NOMO-1 treated with dmso at 0.1 percent for 144 hours (cell line): ENCODE results near the gene INPP4A.
"Not testable (repeated sequence)": the region's sequence is repeated elsewhere in the genome, so short reads cannot be mapped to it uniquely, and the experiment has no call there.

Experiments used
- DNase-seq: peaks from one replicate; lab custom pipeline; 2025; ENCODE audit not compliant: unreplicated experiment; lab: John Stamatoyannopoulos, UW

Gene INPP4A

DNA sequence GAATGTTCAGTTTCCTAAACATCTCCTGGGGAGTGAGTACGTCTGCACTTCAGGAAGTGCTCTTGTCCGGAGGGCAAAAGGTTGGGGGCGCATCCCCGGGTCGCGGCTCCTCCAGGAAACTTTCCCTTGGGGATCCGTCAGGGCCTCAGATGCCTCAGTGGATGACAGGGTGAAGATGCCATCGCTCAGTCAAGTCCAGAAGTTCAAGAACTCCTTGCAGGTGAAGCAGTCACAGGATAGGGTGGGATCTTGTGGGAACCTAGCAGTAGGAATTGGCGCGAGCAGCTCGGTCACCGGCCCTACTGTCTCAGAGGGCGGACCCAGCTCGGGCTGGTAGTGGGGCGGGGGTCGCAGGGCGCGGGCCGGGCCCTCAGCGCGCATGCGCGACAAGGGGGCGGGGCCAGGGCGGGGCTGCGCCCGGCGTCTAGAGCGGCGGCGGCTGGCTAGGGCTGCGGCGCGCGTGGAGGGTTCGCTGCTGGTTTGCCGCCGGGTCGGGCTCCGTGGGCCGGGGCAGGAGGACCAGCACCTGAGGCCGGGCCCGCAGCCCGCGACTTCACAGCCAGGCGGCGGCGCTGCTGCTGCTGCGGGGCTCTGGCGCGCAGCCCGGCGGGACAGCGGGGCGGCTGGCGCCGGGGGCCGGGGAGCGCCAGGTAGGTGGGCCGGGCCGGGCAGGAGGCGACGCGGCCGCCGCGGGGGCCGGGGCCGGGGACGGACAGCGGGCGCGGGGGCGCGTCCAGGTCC is at the start of gene INPP4A:
Gene INPP4A, plus strand, starts transcription at position 423 of the 741 bp plus-strand sequence. CDS start 75,191 bp downstream, outside the sequence.
- DNase-seq = peak; percentile 33

DNA sequence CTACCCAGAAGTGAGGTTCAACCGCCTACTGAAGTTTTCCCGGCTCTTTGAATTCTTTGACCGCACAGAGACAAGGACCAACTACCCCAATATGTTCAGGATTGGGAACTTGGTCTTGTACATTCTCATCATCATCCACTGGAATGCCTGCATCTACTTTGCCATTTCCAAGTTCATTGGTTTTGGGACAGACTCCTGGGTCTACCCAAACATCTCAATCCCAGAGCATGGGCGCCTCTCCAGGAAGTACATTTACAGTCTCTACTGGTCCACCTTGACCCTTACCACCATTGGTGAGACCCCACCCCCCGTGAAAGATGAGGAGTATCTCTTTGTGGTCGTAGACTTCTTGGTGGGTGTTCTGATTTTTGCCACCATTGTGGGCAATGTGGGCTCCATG is 48.7 kb upstream of the INPP4A start:
- no peak for DNase-seq

DNA sequence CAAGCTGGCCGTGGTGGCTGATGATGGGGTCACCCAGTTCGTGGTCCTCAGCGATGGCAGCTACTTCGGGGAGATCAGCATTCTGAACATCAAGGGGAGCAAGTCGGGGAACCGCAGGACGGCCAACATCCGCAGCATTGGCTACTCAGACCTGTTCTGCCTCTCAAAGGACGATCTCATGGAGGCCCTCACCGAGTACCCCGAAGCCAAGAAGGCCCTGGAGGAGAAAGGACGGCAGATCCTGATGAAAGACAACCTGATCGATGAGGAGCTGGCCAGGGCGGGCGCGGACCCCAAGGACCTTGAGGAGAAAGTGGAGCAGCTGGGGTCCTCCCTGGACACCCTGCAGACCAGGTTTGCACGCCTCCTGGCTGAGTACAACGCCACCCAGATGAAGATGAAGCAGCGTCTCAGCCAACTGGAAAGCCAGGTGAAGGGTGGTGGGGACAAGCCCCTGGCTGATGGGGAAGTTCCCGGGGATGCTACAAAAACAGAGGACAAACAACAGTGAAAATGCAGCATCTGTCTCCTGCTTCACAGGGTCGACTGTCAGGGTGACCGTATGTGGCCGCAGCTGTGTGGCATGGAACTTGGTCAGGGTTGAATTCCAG is 47.8 kb upstream of the INPP4A start:
- DNase-seq = no peak

DNA sequence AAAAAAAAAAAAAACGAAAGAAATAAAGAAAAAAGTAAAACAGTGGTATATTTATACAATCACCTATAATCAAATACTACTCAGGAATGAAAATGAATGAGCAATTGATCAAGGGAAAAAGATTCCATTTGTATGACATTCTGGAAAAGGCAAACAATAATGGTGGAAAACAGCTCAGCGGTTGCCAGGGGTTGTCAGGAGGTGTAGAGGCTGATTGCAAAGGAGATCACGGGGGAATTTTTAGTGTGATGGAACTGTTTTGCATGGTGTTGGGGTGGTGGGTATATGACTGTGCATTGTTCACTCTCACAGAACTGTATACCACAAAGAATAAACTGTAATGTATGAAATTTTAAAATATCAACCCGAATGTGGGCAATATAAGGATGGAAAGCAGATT is 45.5 kb upstream of the INPP4A start:
- no peak for DNase-seq

DNA sequence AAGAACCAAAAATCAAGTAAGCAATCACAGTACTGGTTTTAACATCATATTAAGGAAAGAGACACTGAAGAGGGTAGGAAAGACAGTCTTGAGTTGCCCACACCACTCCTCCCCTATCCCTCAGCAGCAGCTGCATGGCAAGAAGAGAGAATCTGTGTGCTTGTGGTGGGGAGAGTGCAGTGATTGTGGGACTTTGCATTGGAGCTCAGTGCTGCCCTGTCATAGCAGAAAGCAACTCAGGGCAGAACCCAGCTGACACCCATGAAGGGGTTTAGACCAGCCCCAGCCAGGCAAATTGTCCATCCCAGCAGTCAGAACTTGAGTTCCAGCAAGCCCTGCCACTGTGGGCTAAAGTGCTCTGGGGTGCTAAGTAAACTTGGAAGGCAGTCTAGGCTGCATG is 40.8 kb upstream of the INPP4A start:
- DNase-seq = no peak

DNA sequence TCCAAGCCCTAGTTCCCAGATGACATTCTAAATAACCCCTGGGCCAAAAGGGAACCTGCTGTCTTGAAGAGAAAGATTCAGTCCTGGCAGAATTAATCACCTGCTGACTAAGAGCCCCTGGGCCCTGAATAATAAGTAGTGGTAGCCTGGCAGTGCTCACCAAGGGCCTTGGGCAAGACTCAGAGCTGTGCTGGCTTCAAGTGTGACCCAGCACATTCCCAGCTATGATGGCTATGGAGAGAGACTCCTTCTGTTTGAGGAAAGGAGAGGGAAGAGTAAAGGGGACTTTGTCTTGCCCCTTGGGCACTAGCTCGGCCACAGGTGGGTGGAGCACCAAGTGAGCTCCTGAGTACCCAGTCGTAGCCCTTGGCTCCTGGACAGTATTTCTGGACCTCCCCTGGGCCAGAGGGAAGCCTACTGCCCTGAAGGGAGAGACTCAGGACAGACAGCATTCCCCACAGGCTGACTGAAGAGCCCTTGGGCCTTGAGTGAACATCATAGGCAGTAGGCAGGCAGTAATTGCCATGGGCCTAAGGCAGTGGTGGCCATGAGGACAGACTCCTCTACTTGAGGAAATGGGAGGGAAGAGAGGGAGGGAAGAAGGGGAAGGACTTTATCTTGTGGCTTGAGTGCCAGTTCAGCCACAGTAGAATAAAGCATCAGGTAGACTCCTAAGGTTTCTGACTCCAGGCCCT is 40.0 kb upstream of the INPP4A start:
- no peak for DNase-seq

DNA sequence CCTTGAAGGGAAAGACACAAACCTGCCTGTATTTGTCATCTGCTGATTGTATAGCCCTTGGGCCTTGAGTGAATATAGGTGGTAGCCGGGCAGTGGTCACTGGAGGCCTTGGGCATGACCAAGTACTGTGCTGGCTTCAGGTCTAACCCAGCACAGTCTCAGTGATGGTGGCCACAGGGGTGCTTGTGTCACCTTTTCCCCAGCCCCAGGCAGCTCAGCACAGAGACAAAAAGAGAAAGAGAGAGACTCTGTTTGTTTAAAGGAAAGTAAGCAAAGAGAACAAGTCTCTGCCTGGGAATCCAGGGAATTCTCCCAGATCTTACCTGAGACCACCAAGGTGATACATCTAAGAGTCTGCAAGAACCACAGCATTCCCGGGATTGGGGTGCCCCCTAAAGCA is 39.4 kb upstream of the INPP4A start:
- DNase-seq = no peak

DNA sequence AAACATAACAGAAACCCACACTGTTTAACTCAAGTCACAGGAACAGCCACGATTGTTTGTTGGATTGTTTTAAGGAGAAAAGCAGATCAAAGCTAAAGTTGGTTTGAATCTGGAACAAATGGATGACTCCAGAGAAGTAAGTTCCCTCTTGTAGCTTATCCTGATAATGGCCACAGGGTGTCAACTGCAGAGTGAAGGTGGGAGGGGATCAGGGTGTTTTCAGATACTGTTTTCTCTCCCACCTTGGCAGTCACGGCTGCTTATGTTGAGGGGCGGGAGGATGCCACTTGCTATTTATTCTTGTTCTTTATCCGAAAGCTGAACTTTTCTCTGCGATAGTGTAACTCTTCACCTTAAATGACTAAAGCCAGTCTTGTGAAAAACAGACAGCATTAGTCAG is 36.5 kb upstream of the INPP4A start:
- DNase-seq = no peak

DNA sequence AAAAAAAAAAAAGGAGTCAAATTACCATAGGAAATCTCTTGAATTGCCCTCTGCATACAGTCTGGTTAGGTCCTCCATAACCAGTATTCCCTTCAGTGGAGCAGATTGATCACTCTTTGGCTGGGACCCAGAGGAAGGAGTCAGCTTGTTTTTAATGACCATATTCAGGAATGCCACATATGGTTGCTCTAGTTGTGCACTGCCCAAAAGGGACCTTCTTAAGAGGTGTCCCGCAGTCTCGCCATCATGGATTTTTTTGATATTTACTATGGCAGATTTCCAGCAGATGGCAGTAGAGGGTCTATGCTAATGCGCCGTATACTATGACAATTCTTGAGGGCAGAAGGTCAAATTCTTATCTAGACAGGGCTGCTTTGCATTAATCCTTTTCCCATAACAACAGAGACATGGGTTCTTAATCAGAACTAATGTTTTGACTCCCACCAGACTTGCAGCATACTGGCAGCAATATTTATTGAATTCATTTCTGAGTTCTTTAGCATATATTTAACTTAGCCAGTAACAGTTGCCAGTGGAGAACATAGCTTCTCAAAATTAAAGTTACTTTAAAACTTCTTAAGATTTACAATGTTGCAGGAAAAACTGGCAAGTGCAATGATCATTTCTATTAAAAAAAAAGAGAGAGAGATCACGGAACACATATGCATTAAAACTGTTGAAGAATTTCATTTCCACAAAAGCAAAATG is 31.8 kb upstream of the INPP4A start:
- DNase-seq = peak; percentile 31

DNA sequence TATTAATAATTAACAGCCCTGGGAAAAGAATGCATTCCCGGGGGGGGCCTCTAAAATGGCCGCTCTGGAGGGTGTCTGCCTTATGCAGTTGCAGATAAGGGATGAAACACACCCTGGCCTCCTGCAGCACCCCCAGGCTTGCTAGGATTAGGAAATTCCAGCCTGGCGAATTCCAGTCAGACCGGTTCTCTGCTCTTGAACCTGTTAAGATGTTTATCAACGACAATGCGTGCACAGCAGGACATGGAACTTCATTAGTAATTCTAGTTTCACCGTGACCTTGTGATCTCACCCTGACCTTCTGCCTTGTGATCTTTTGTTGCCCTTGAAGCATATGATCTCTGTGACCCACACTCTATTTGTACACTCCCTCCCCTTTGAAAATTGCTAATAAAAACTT is 30.4 kb upstream of the INPP4A start:
- DNase-seq = not testable (repeated sequence)

DNA sequence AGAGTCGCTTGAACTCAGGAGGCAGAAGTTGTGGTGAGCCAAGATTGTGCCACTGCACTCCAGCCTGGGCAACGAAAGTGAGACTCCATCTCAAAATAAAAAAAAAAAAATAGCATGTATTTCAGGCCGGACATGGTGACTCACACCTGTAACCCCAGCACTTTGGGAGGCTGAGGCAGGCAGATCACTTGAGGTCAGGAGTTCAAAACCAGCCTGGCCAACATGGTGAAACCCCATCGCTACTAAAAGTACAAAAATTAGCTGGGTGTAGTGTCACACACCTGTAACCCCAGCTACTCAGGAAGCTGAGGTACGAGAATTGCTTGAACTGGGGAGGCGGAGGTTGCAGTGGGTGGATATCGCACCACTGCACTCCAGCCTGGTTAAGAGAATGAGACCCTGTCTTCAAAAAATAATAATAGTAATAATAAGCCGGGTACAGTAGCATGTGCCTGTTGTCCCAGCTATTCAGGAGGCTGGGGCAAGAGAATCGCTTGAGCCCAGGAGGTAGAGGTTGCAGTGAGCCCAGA is 28.9 kb upstream of the INPP4A start:
- DNase-seq = not testable (repeated sequence)

DNA sequence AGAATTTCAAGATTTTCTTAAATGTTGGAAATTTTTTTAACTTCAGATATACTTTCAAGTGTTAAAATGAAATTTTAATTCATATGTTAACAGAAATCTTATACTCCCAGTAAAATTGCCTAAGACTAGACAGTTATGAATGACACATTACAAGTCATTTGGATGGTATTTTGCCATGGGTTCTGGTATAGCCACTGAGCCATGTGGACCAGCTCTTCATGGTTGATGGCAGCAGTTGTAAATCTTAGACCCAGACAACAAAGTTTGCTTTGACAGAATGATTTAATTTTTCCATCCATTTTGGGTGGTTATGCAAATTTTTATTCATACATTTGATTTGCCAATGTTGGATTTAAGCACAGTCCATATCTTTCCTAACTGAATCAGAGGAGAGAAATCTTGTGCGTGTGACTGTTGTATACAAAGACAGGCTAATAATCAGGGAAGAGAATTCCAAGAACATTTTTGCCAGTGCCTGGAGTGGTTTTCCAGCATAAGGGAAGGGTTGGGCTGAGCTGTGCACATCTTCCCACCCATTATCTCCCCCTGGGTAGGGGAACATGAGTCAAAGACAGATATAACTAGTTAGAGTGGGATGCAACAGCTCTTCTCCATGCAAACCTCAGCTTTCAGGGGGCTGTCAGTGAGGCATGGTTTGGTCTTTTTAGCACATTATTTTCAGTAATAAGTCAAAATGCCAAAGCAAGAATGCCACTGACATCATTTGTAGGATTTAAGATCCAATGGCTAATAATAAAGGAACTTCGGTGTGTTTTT is 28.1 kb upstream of the INPP4A start:
- DNase-seq = no peak

DNA sequence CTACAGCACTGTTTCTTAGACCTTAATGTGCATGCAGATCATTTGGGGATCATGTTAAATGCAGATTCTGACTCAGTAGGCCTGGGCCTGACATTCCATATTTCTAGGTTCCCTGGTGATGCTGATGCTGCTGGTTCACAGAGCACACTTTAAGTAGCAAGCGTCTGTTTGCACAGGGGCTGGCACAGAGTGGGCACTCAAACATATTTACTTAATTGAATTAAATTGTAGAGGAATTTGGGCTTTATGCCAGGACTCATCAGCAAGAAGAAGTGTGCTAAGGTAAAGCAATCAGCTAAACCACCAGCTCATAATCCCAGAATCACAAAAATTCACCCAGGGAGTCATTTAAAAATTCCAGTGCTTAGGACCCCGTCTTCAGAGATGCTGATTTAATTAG is 25.1 kb upstream of the INPP4A start:
- DNase-seq = no peak

DNA sequence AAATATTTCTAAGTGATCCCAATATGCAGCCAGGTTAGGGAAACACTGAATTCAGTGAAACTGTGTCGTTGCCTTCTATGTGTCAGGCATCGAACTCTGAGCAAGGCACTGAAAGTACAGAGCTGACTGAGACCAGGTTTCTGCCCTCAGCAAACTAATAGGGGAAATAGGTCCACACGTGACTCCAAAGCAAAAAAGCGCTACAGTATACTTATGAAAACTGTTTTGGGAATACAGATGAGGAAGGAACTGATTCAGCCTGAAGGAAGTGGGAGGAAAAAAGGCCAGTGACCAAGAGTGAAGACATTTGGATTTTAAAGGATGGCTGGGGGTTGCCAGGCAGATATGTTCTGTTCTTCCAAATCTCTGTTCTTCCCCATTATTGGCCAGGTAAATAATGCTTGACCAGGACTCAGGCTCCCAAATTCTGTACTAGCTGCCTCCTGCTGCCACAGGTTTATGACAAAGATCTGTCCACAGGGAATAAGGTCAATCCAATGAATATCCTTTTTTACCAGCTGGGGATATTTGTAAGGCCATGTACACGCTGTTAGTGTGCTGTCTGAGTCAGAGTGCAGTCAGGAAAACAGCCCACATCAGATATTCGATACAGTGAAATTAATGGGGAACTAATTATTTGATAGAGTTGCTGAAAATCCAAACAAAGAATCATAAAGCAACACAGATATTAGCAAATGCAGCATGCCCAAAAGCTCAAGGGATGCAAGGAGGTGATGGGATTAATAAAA is 24.5 kb upstream of the INPP4A start:
- DNase-seq = no peak

DNA sequence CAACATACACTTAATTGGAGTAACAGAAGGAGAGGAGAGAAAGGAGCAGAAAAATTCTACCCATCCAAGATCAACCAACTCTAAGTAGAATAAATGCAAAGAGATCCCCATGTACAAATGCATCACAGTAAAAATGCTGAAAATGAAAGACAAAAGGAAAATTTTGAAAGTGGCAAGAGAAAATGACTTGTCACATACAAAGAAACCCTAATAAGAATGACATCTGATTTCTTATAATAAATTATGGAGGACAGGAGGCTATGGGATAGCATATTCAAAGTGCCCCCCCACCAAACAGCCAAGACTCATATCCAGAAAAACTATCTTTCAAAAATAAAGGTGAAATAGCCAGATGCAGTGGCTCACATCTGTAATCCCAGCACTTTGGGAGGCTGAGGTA is 22.2 kb upstream of the INPP4A start:
- no peak for DNase-seq

DNA sequence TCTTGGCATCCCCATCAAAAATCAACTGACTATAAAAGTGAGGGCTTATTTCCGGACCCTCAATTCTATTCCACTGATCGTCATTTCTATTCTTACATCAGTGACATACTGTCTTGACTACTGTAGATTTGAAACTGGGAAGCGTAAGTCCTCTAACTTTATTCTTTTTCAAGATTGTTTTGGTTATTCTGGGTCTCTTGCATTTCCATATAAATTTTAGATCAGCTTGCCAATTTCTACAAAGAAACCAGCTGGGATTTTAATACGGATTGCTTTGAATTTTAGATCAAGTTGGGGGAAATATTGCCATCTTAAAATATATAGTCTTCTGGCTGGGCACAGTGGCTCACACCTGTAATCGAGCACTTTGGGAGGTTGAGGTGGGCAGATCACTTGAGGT is 17.9 kb upstream of the INPP4A start:
- no peak for DNase-seq

DNA sequence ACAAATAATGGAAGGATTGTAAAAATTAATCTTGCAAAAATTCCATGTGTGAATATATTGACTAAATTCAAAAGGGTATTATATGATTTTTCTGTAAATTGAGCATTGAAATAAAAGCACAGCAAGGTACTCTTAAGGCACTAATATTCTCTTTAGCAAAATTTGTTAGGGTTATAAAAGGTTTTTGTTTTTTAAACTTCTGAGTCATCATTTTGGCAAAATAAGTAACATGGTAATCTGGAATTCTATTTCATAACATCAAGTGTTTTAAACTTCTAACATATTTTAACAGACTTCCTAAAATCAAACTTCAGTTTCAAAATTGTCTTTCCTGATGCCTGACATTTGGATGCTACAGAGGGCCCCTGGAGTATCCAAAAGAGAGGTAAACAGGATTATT is 12.5 kb upstream of the INPP4A start:
- DNase-seq = no peak

DNA sequence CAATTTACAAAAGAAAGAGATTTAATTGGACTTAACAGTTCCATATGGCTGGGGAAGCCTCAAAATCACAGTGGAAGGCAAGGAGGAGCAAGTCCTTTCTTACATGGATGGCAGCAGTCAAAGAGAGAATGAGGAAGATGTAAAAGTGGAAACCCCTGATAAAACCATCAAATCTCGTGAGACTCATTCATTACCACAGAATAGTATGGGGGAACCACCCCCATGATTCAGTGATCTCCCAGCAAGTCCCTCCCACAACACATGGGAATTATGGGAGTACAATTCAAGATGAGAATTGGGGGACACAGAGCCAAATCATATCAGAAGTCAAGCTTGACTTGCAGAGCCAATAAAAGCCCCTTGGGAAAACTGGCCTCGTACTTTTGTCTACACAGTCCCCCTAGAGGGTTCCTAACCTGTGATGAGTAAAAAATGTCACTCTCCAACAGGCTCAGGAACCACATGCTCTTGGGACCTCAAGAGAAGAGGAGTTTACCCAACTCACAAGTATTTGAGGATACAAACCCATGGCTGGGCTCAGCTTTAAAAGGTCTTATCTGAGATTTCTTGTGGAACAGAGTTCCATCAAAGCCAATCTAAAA is 11.2 kb upstream of the INPP4A start:
- DNase-seq = no peak

DNA sequence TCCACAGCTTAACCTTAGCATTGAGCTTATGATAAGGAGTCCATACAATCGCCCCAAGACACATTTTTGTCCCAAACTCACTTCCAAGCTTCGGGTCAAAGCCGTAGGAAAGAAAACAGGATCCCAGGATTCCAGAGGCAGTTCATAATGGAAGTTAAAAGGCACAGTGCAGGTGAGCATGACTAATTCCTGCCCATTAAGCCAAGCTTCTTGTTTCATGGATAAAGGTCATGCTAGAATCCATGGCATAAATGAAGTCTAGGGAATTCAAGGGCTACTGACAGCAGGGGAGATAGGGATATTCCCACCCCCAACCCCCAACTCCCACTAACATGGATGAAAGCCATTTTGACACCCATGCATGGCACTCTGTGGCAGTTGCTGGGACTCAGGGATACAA is 10.2 kb upstream of the INPP4A start:
- no peak for DNase-seq

DNA sequence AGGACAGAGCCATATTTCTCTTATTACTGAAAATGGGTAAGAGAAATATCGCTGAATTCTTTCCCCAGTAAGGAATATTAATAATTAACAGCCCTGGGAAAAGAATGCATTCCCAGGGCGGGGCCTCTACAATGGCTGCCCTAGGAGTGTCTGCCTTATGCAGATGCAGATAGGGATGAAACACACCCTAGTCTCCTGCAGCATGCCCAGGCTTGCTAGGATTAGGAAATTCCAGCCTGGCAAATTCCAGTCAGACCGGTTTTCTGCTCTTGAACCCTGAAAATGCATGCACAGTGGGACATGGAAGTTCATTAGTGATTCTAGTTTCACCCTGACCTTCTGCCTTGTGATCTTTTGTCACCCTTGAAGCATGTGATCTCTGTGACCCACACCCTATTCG is 9.0 kb upstream of the INPP4A start:
- not testable (repeated sequence) for DNase-seq
